SK-N-MC (cell line): ENCODE measurements around the gene PLPPR1.

ENCODE experiments used
- EZH2 ChIP-seq: fragments of 200-600 bp; sonication (generic); IDR thresholded peaks from one replicate; pipeline ENCODE4 v1.6.1; 2017; ENCODE audit warnings: antibody characterized with exemption
- POLR2AphosphoS5 ChIP-seq: IDR thresholded peaks from 2 replicates; pipeline ENCODE4 v1.6.1; 2012; ENCODE audit warnings: mild to moderate bottlenecking, low read depth, low read length, borderline replicate concordance

DNA sequence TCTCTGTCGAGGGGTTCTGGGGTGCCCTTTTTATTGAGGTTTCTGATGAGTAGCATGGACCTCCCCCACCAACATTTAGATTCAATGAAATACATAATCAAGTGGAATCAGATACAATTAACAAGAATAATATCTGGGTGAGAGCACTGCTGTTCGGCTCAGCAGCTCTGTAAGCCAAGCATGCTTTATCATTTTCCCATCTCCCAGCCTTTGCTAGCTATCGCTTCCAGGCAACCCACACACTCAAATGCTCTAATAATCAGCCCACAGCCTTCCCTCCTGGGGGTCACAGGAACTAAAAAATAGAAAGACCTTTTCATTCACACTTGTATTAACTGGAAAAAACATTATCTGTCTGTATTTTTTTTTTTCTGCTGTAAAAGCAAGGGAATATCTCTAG, 8.9 kb downstream of the PLPPR1 start:
- TF ChIP-seq EZH2 (no peak), POLR2AphosphoS5 (no peak)
